IMR-90 (cell line): Measurements from ENCODE around the gene FZD7. TPM values are rescaled to one million over a fixed set of nuclear protein-coding genes. Genes with fewer than 3 reads are reported as not detected.

Experiments
- ATAC-seq: fragments of 200-7000 bp; cut with Tn5 transposase; 2 replicates; pipeline ENCODE4 v1.9.1; 2020; ENCODE audit warnings: low read depth, mild to moderate bottlenecking, moderate library complexity
- BruUV-seq: library from RNA; stranded (reverse); fragments of 400-500 nt; replicated peaks from 2 replicates; lab custom pipeline; 2021; lab: Mats Ljungman, UMichigan
- CTCF ChIA-PET: fragments of 300-600 bp; formaldehyde crosslinking; extraction: SDS; loops from one replicate; lab custom pipeline; 2021; ENCODE audit warnings: antibody characterized with exemption; lab: Yijun Ruan, JAX
- POLR2A ChIA-PET: fragments of 300-600 bp; sonication (Branson Sonifier 250); formaldehyde crosslinking; loops from one replicate; lab custom pipeline; 2022; ENCODE audit warnings: antibody characterized with exemption; ENCODE audit not compliant: unreplicated experiment; lab: Charles Lee
- DNase-seq: peaks from one replicate; pipeline ENCODE4 v3.0.0; 2013
- H2AFZ ChIP-seq: replicated peaks from 2 replicates; pipeline ENCODE3; 2013; ENCODE audit warnings: low read length, mild to moderate bottlenecking; ENCODE audit not compliant: poor library complexity
- H2AK5ac ChIP-seq: 2 replicates; pipeline ENCODE4 v1.6.1; 2013; ENCODE audit warnings: low read depth, low read length, inconsistent platforms
- H2AK9ac ChIP-seq: replicated peaks from 2 replicates; pipeline ENCODE3; 2013; ENCODE audit warnings: mild to moderate bottlenecking, low read depth, low read length, moderate library complexity; ENCODE audit not compliant: poor library complexity
- H2BK120ac ChIP-seq: 2 replicates; pipeline ENCODE4 v1.6.1; 2013; ENCODE audit warnings: low read depth, low read length, inconsistent platforms
- H2BK15ac ChIP-seq: 3 replicates; pipeline ENCODE4 v1.6.1; 2013; ENCODE audit warnings: low read depth, low read length, inconsistent platforms
- H2BK20ac ChIP-seq: 2 replicates; pipeline ENCODE4 v1.6.1; 2013; ENCODE audit warnings: low read depth, mild to moderate bottlenecking, inconsistent platforms, low read length, moderate library complexity
- H2BK5ac ChIP-seq: 2 replicates; pipeline ENCODE4 v1.6.1; 2013; ENCODE audit warnings: mild to moderate bottlenecking, low read depth, low read length, inconsistent platforms; ENCODE audit not compliant: poor library complexity, severe bottlenecking
- H3K14ac ChIP-seq: replicated peaks from 2 replicates; pipeline ENCODE4 v1.6.1; 2013; ENCODE audit warnings: low read depth, low read length, inconsistent platforms
- H3K18ac ChIP-seq: 2 replicates; pipeline ENCODE4 v1.6.1; 2013; ENCODE audit warnings: low read depth, low read length, control low read depth
- H3K23ac ChIP-seq: 2 replicates; pipeline ENCODE4 v1.6.1; 2013; ENCODE audit warnings: low read depth, low read length, inconsistent platforms
- H3K27ac ChIP-seq: 2 replicates; pipeline ENCODE4 v1.5.1; 2013; ENCODE audit warnings: mild to moderate bottlenecking, control low read depth, low read length; ENCODE audit not compliant: insufficient read depth
- H3K27me3 ChIP-seq: 2 replicates; pipeline ENCODE4 v1.6.1; 2013; ENCODE audit warnings: low read length; ENCODE audit not compliant: control insufficient read depth, insufficient read depth
- H3K36me3 ChIP-seq: 2 replicates; pipeline ENCODE4 v1.6.1; 2013; ENCODE audit warnings: low read length, mixed read lengths; ENCODE audit not compliant: control insufficient read depth, insufficient read depth
- H3K4ac ChIP-seq: 2 replicates; pipeline ENCODE4 v1.6.1; 2013; ENCODE audit warnings: low read depth, low read length, inconsistent platforms
- H3K4me1 ChIP-seq: 2 replicates; pipeline ENCODE4 v1.6.1; 2013; ENCODE audit warnings: low read length, mixed read lengths; ENCODE audit not compliant: control insufficient read depth, insufficient read depth
- H3K4me2 ChIP-seq: 2 replicates; pipeline ENCODE4 v1.6.1; 2013; ENCODE audit warnings: low read depth, mild to moderate bottlenecking, control low read depth, low read length, moderate library complexity
- H3K4me3 ChIP-seq: 2 replicates; pipeline ENCODE4 v1.5.1; 2013; ENCODE audit warnings: low read depth, mild to moderate bottlenecking, control low read depth, low read length, moderate library complexity; ENCODE audit not compliant: insufficient read depth
- H3K56ac ChIP-seq: 2 replicates; pipeline ENCODE4 v1.6.1; 2013; ENCODE audit warnings: low read length, inconsistent platforms; ENCODE audit not compliant: insufficient read depth; ENCODE audit errors: extremely low read depth
- H3K79me1 ChIP-seq, 2 experiments: 2 replicates each; pipeline ENCODE4 v1.6.1; 2013; ENCODE audit warnings: low read length in 2 of 2, inconsistent platforms in 1 of 2, low read depth in 1 of 2
- H3K9ac ChIP-seq: 2 replicates; pipeline ENCODE4 v1.6.1; 2013; ENCODE audit warnings: low read depth, low read length, control low read depth
- H3K9me1 ChIP-seq: 2 replicates; pipeline ENCODE4 v1.6.1; 2013; ENCODE audit warnings: low read length, inconsistent platforms; ENCODE audit not compliant: insufficient read depth
- H3K9me3 ChIP-seq: 2 replicates; pipeline ENCODE4 v1.6.1; 2013; ENCODE audit warnings: low read length; ENCODE audit not compliant: control insufficient read depth, insufficient read depth
- H4K20me1 ChIP-seq: 2 replicates; pipeline ENCODE4 v1.6.1; 2013; ENCODE audit warnings: low read length, inconsistent platforms; ENCODE audit not compliant: insufficient read depth
- H4K5ac ChIP-seq: 2 replicates; pipeline ENCODE4 v1.6.1; 2013; ENCODE audit warnings: mild to moderate bottlenecking, low read depth, low read length, control low read depth
- H4K8ac ChIP-seq, 2 experiments: 2 replicates each; pipeline ENCODE4 v1.6.1; 2013; ENCODE audit warnings: low read depth in 2 of 2, low read length in 2 of 2, control low read depth in 1 of 2, inconsistent platforms in 1 of 2
- H4K91ac ChIP-seq: 2 replicates; pipeline ENCODE4 v1.6.1; 2013; ENCODE audit warnings: low read depth, low read length, inconsistent platforms; ENCODE audit not compliant: insufficient read depth
- CEBPB ChIP-seq: IDR thresholded peaks from 2 replicates; pipeline ENCODE4 v1.6.1; 2012; ENCODE audit warnings: low read depth, low read length, improper control_type of control experiment
- FOS ChIP-seq: fragments of 150-350 bp; IDR thresholded peaks from 2 replicates; pipeline ENCODE4 v1.6.1; 2016; ENCODE audit warnings: low read depth, low read length
- MAZ ChIP-seq: IDR thresholded peaks from 2 replicates; pipeline ENCODE4 v1.6.1; 2012; ENCODE audit warnings: low read depth, mild to moderate bottlenecking, low read length, improper control_type of control experiment, moderate library complexity, borderline replicate concordance
- SMC3 ChIP-seq: fragments of 150-350 bp; IDR thresholded peaks from 2 replicates; pipeline ENCODE4 v1.6.1; 2016; ENCODE audit warnings: low read depth, mild to moderate bottlenecking, antibody characterized with exemption, low read length, moderate library complexity
- WGBS, 2 experiments: methylation state at CpG; one replicate each; pipeline versions ENCODE4 v1.1.5 to v1.1.7; 2013; ENCODE audit warnings: missing lambda C conversion rate in 2 of 2; ENCODE audit not compliant: insufficient read length in 1 of 2; ENCODE audit errors: extremely low coverage in 2 of 2; 5-methylcytosine and 5-hydroxymethylcytosine counted together
- dilution Hi-C: fragments of 300-500 bp; cut with HindIII; formaldehyde crosslinking; loops from one replicate; pipeline ENCODE4 v1.14.3; 2018; ENCODE audit warnings: low sequenced_read_pairs; ENCODE audit not compliant: unreplicated experiment
- in situ Hi-C: fragments of 300-500 bp; cut with MboI; formaldehyde crosslinking; loops from 3 replicates; pipeline ENCODE4 v1.14.3; 2019; ENCODE audit warnings: low sequenced_read_pairs, inconsistent platforms, mixed read lengths
- intact Hi-C: fragments of 100-400 bp; cut with micrococcal nuclease; formaldehyde crosslinking; loops from 2 replicates; pipeline ENCODE4 v1.10.0; 2022
- polyA plus RNA-seq, 3 experiments: library from polyadenylated mRNA; depleted of rRNA; stranded (reverse); fragments of >200 nt; gene quantifications; 2 replicates each; pipeline ENCODE4 v1.2.3, GENCODE V29; 2012; ENCODE audit warnings: low replicate concordance in 1 of 3
- total RNA-seq: library from RNA; depleted of rRNA; stranded (reverse); fragments of >200 nt; gene quantifications from 2 replicates; pipeline ENCODE4 v1.2.3, GENCODE V29; 2012
- TF ChIP-seq, protein P1 (sequence below): fragments of 150-350 bp; IDR thresholded peaks from 2 replicates; pipeline ENCODE4 v1.6.1; 2017; ENCODE audit warnings: mild to moderate bottlenecking, antibody characterized with exemption, low read length, low read depth

Gene FZD7
- total and polyA plus RNA-seq, 2 of the 4 experiments (the other 2 are of a cell fraction), result 62.4 to 90.9 TPM

- no peak overlapping the region for H3K27ac ChIP-seq
- no peak overlapping the region for H2BK120ac ChIP-seq
- H3K4me1 ChIP-seq, result peaks cover 2% of the 10 kb centered on the region; the same call in 1 of the 2 replicates
- H3K23ac ChIP-seq, result no peak overlapping the region
- H3K4me3 ChIP-seq, result no peak overlapping the region
- intact Hi-C loops, result no loop called here
- TF ChIP-seq MAZ (no peak), SMC3 (no peak), CEBPB (no peak), FOS (no peak)
- TF ChIP-seq, protein P1, sequence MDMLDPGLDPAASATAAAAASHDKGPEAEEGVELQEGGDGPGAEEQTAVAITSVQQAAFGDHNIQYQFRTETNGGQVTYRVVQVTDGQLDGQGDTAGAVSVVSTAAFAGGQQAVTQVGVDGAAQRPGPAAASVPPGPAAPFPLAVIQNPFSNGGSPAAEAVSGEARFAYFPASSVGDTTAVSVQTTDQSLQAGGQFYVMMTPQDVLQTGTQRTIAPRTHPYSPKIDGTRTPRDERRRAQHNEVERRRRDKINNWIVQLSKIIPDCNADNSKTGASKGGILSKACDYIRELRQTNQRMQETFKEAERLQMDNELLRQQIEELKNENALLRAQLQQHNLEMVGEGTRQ, result no peak
- H2BK5ac ChIP-seq, result no peak overlapping the region
- H2BK20ac ChIP-seq, result no peak overlapping the region
- ChIA-PET POLR2A (no interaction called here), CTCF (interaction anchor here (1.3 kb wide), 1 partner anchor 9 kb away, joined by 3 read pairs; no protein-coding TSS in a partner anchor)
- no peaks in the 10 kb centered on the region for H3K27me3 ChIP-seq
- no peak overlapping the region for H3K14ac ChIP-seq
- in situ Hi-C loops, result no loop called here
- no peaks in the 10 kb centered on the region for H3K79me1 ChIP-seq
- peak overlapping the region; percentile 53; the same call in 1 of the 2 replicates for H3K4me2 ChIP-seq
- H3K18ac ChIP-seq, result no peak overlapping the region
- no peak overlapping the region for H2AK9ac ChIP-seq
- ATAC-seq (peak; percentile 48), DNase-seq (peak; percentile 39)
- H4K5ac ChIP-seq, result no peak overlapping the region
- H2BK15ac ChIP-seq, result no peak overlapping the region
- no peak overlapping the region for H3K4ac ChIP-seq
- dilution Hi-C loops, result no loop called here
- H2AFZ ChIP-seq, result no peak overlapping the region
- H3K36me3 ChIP-seq, result no peaks in the 10 kb centered on the region
- no peak overlapping the region for H4K8ac ChIP-seq
- no peak overlapping the region for H3K56ac ChIP-seq
- no peak overlapping the region for H2AK5ac ChIP-seq
- no CpG with 5 or more reads among the region's 6 CpGs for WGBS, 2 experiments
- H4K91ac ChIP-seq, result no peak overlapping the region
- no peaks in the 10 kb centered on the region for H4K20me1 ChIP-seq
- no peak overlapping the region for H3K9ac ChIP-seq
- no peaks in the 10 kb centered on the region for H3K9me3 ChIP-seq
- peaks cover 3% of the 10 kb centered on the region; the same call in 1 of the 2 replicates for H3K9me1 ChIP-seq
- BruUV-seq, result no TSS peak
Measured at GRCh38 chr2:202014318-202014717, 19.3 kb upstream of the FZD7 start.
